T-helper 1 cell treated with Interleukin-12 subunit alpha and Interleukin-12 subunit beta and Interleukin-4 antibody, amounts not matched to agents 30 ng/mL and 1 ng/mL, for 36 hours (primary cell): Measurements from ENCODE around the gene RIOX2. TPM values are rescaled to one million over a fixed set of nuclear protein-coding genes. Genes with fewer than 3 reads are reported as not detected.

ENCODE experiments used
- intact Hi-C: fragments of 100-400 bp; cut with micrococcal nuclease; formaldehyde crosslinking; loops from one replicate; pipeline ENCODE4 v1.15.1; 2024
- total RNA-seq: library from RNA; stranded (reverse); gene quantifications from 2 replicates; pipeline ENCODE4 v1.2.3, GENCODE V29; 2022

The RIOX2 gene
- total RNA-seq, 1 donor from 2014 or later: 136 TPM

GRCh38 chr3:97990624-97991292, 18.5 kb upstream of the RIOX2 start:
- intact Hi-C loops: loop anchor here (1.0 kb wide), 3 partner anchors 8 to 18 kb away; partner anchors contain the start of gene RIOX2

GRCh38 chr3:97988784-97989568, 16.7 kb upstream of the RIOX2 start:
- intact Hi-C loops: no loop called here

GRCh38 chr3:97987306-97987705, 15.1 kb upstream of the RIOX2 start:
- intact Hi-C loops: no loop called here

- intact Hi-C loops: loop anchor here (2.0 kb wide), 2 partner anchors 15 to 573 kb away; no protein-coding TSS in a partner anchor
Measured at GRCh38 chr3:97983933-97984491, 11.8 kb upstream of the RIOX2 start.

- intact Hi-C loops: loop anchor here (1.0 to 2.0 kb wide), 4 partner anchors 9 to 575 kb away; partner anchors contain the start of gene RIOX2
Measured at GRCh38 chr3:97981886-97982285, 9.7 kb upstream of the RIOX2 start.

- intact Hi-C loops: no loop called here
Measured at GRCh38 chr3:97979610-97980009, 7.4 kb upstream of the RIOX2 start.

GRCh38 chr3:97975466-97975865, 3.2 kb upstream of the RIOX2 start:
- intact Hi-C loops: no loop called here

- intact Hi-C loops: loop anchor here (5.0 kb wide), 2 partner anchors 547 to 927 kb away; partner anchors contain the start of genes CLDND1 and DCBLD2
Measured at GRCh38 chr3:97974996-97975395, 2.8 kb upstream of the RIOX2 start.

- intact Hi-C loops: loop anchor here (1.0 to 5.0 kb wide), 7 partner anchors 8 to 929 kb away; partner anchors contain the start of genes CLDND1 and DCBLD2
Measured at GRCh38 chr3:97972976-97973375, 745 bp upstream of the RIOX2 start.

- intact Hi-C loops: loop anchor here (1.0 to 5.0 kb wide), 8 partner anchors 52 to 931 kb away; partner anchors contain the start of genes ARL6, CLDND1, CPOX and DCBLD2
Measured at GRCh38 chr3:97970956-97971620, 1.1 kb downstream of the RIOX2 start.

- intact Hi-C loops: loop anchor here (2.0 to 5.0 kb wide), 3 partner anchors 97 to 932 kb away; partner anchors contain the start of genes CLDND1 and DCBLD2
Measured at GRCh38 chr3:97970156-97970555, 2.1 kb downstream of the RIOX2 start.

- intact Hi-C loops: loop anchor here (2.0 to 10.0 kb wide), 3 partner anchors 13 to 845 kb away; no protein-coding TSS in a partner anchor
Measured at GRCh38 chr3:97969541-97969940, 2.7 kb downstream of the RIOX2 start.

- intact Hi-C loops: loop anchor here (2.0 to 10.0 kb wide), 3 partner anchors 14 to 846 kb away; no protein-coding TSS in a partner anchor
Measured at GRCh38 chr3:97968376-97968775, 3.9 kb downstream of the RIOX2 start.

GRCh38 chr3:97967966-97968365, 4.3 kb downstream of the RIOX2 start:
- intact Hi-C loops: loop anchor here (2.0 to 10.0 kb wide), 3 partner anchors 15 to 847 kb away; no protein-coding TSS in a partner anchor

GRCh38 chr3:97960993-97961766, 11.1 kb downstream of the RIOX2 start:
- intact Hi-C loops: loop anchor here (10.0 kb wide), 1 partner anchor 854 kb away; no protein-coding TSS in a partner anchor

GRCh38 chr3:97960551-97960950, 11.7 kb downstream of the RIOX2 start:
- intact Hi-C loops: loop anchor here (10.0 kb wide), 1 partner anchor 854 kb away; no protein-coding TSS in a partner anchor

GRCh38 chr3:97959872-97960271, 12.4 kb downstream of the RIOX2 start:
- intact Hi-C loops: loop anchor here (10.0 kb wide), 1 partner anchor 855 kb away; no protein-coding TSS in a partner anchor

- intact Hi-C loops: no loop called here
Measured at GRCh38 chr3:97958796-97959195, 13.4 kb downstream of the RIOX2 start.

GRCh38 chr3:97958396-97958795, 13.8 kb downstream of the RIOX2 start:
- intact Hi-C loops: no loop called here
